Sigmoid colon (tissue), 7 donors: ENCODE measurements around the gene PSMD10. TPM values are rescaled to one million over a fixed set of nuclear protein-coding genes. Genes with fewer than 3 reads are reported as not detected.

Source experiments
- DNase-seq: peaks from one replicate; pipeline ENCODE4 v3.0.0-alpha.2; 2019
- H3K27ac ChIP-seq, 4 donors: fragments of 200-600 bp; sonication (generic); one replicate each; pipeline ENCODE4 v1.5.1; 2016 to 2019; ENCODE audit warnings: mild to moderate bottlenecking in 1 of 4
- H3K27me3 ChIP-seq, 3 donors: fragments of 200-600 bp; sonication (generic); one replicate each; pipeline ENCODE4 v1.5.1; 2019; ENCODE audit warnings: mild to moderate bottlenecking in 1 of 3
- H3K36me3 ChIP-seq, 4 donors: fragments of 200-600 bp; sonication (generic); one replicate each; pipeline ENCODE4 v1.5.1; 2016 to 2019
- H3K4me1 ChIP-seq, 4 donors: fragments of 200-600 bp; sonication (generic); one replicate each; pipeline ENCODE4 v1.5.1; 2017 to 2019
- H3K4me3 ChIP-seq, 4 donors: fragments of 200-600 bp; sonication (generic); one replicate each; pipeline ENCODE4 v1.5.1; 2017 to 2019; ENCODE audit warnings: mild to moderate bottlenecking in 2 of 4, moderate library complexity in 1 of 4
- H3K9me3 ChIP-seq, 4 donors: fragments of 200-600 bp in 3 of 4; sonication (generic) in 3 of 4; one replicate each; pipeline versions ENCODE4 v1.5.1 to v1.6.1; 2013 to 2019
- EP300 ChIP-seq, 4 donors: sonication (generic); formaldehyde crosslinking; IDR thresholded peaks; one replicate each; pipeline ENCODE4 v1.6.1; 2017; ENCODE audit warnings: antibody characterized with exemption in 4 of 4
- POLR2A ChIP-seq, 2 donors: fragments of 450-650 bp; IDR thresholded peaks; one replicate each; pipeline ENCODE4 v1.6.1; 2016; ENCODE audit warnings: antibody characterized with exemption in 2 of 2, mild to moderate bottlenecking in 2 of 2, moderate library complexity in 2 of 2
- POLR2AphosphoS5 ChIP-seq, 4 donors: sonication (generic); formaldehyde crosslinking; IDR thresholded peaks; one replicate each; pipeline ENCODE4 v1.6.1; 2017; ENCODE audit warnings: antibody characterized with exemption in 4 of 4
- WGBS, 2 donors: extraction: QIAGEN DNeasy Blood & Tissue Kit; methylation state at CpG; one replicate each; pipeline ENCODE4 v1.1.7; 2013; 5-methylcytosine and 5-hydroxymethylcytosine counted together
- intact Hi-C: fragments of 100-400 bp; cut with DNase I; formaldehyde crosslinking; loops from one replicate; pipeline ENCODE4 v1.15.1; 2023
- polyA plus RNA-seq, 3 donors: library from polyadenylated mRNA; stranded (reverse); fragments of 200-250 nt; gene quantifications; one replicate each; pipeline ENCODE4 v1.2.3, GENCODE V29; 2013
- total RNA-seq, 4 donors: library from RNA; depleted of rRNA; stranded (reverse); fragments of >200 nt; gene quantifications; one replicate each; pipeline ENCODE4 v1.1.0, GENCODE V29; 2016
- TF ChIP-seq, protein P1 (sequence below), 4 experiments: fragments of 450-650 bp in 3 of 4; fragments of 200-600 bp in 1 of 4; IDR thresholded peaks; one replicate each; pipeline ENCODE4 v1.5.1; 2016 to 2019; ENCODE audit warnings: antibody characterized with exemption in 4 of 4, mild to moderate bottlenecking in 3 of 4, moderate library complexity in 2 of 4
- donor health status: healthy with polysubstance abuse.
- donor health status: Bipolar disorder and iron deficiency.
- donor health status: healthy.

Gene PSMD10
- total and polyA plus RNA-seq, 7 donors = 21.6 to 69.1 (median 39.0) TPM

DNA sequence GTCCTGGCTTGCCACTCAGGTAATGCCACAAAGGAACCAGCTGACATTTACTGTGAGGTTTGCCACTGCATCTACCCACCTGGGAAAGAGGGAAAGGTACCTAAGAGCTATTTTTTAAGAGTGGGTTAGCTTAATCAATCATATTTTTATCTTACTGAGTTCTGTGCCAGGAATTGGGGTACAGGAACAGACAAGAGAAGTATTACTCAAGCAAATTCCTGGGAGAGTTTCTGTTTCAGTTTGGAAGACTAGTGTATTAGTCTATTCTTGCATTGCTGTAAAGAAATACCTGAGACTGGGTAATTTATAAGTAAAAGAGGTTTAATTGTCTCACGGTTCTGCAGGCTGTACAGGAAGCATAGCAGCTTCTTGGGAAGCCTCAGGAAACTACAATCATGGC lies 23.2 kb downstream of the PSMD10 start:
- H3K27ac ChIP-seq = no peak overlapping the region
- WGBS, 2 donors = 66 to 68% methylated on average over 1 of the region's 1 CpG
- H3K36me3 ChIP-seq = no peaks in the 10 kb centered on the region

DNA sequence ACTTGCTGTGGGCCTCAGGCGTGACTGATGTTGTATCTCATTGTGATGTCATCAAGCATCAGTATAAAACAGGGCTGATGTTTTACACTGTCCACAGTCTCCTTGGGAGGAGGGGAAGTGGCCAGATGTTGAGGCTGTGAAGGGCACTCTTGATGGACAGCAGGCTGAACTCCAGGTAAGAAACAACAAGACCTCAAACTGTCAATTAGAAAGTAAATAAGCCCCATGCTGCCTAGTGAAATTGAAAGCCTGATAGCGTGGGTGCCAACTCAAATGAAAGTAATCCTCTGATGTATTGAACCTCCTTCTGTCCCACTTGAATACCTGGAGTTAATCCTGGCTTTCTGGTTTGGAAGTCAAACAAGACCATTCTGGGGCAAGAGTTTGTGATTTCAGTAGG lies 26.7 kb downstream of the PSMD10 start:
- no peak overlapping the region for H3K4me3 ChIP-seq
- no peak overlapping the region for H3K27ac ChIP-seq
- intact Hi-C loops = no loop called here
- no peaks in the 10 kb centered on the region for H3K4me1 ChIP-seq
- 96 to 97% methylated on average over 2 of the region's 2 CpGs for WGBS, 2 donors
- TF ChIP-seq, protein P1, sequence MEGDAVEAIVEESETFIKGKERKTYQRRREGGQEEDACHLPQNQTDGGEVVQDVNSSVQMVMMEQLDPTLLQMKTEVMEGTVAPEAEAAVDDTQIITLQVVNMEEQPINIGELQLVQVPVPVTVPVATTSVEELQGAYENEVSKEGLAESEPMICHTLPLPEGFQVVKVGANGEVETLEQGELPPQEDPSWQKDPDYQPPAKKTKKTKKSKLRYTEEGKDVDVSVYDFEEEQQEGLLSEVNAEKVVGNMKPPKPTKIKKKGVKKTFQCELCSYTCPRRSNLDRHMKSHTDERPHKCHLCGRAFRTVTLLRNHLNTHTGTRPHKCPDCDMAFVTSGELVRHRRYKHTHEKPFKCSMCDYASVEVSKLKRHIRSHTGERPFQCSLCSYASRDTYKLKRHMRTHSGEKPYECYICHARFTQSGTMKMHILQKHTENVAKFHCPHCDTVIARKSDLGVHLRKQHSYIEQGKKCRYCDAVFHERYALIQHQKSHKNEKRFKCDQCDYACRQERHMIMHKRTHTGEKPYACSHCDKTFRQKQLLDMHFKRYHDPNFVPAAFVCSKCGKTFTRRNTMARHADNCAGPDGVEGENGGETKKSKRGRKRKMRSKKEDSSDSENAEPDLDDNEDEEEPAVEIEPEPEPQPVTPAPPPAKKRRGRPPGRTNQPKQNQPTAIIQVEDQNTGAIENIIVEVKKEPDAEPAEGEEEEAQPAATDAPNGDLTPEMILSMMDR (IDR thresholded peaks at IDR 0.05) = no peak
- no peak for TF ChIP-seq POLR2A (IDR thresholded peaks at IDR 0.05)
- TF ChIP-seq EP300 (IDR thresholded peaks at IDR 0.05) = no peak
- no peak for TF ChIP-seq POLR2AphosphoS5 (IDR thresholded peaks at IDR 0.05)
- no peaks in the 10 kb centered on the region for H3K9me3 ChIP-seq
- no peak for DNase-seq
- H3K27me3 ChIP-seq = no peaks in the 10 kb centered on the region
- H3K36me3 ChIP-seq = no peaks in the 10 kb centered on the region

More for the DNA sequence above, 23.2 kb downstream of the PSMD10 start:
- H3K27me3 ChIP-seq = no peaks in the 10 kb centered on the region
- intact Hi-C loops = no loop called here
- no peaks in the 10 kb centered on the region for H3K9me3 ChIP-seq
- TF ChIP-seq, protein P1 (IDR thresholded peaks at IDR 0.05) = no peak
- TF ChIP-seq EP300 (IDR thresholded peaks at IDR 0.05) (no peak), POLR2A (IDR thresholded peaks at IDR 0.05) (no peak), POLR2AphosphoS5 (IDR thresholded peaks at IDR 0.05) (no peak)
- no peaks in the 10 kb centered on the region for H3K4me1 ChIP-seq
- H3K4me3 ChIP-seq = no peak overlapping the region
- DNase-seq = no peak

DNA sequence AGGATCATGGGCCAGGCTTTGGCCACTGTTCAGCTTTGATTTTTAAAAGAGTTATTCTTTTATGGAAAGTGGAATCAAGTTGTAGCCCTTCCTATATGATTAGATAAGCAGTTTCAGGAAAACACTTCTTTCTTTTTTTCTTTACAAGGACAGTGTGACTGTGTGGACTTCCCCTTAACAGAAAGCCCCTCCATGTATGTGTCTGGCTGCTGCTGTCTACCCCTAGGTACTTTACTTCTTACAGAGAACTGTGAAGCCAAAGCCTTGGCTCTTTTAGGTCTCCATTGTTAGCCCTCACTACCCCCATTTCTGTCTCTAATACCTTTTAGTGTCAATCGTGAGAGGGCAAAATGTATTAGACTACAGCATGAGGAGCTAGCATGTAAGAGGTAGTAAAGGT lies 27.3 kb downstream of the PSMD10 start:
- no peaks in the 10 kb centered on the region for H3K36me3 ChIP-seq
- TF ChIP-seq, protein P1 (IDR thresholded peaks at IDR 0.05) = no peak
- no peak for TF ChIP-seq POLR2AphosphoS5 (IDR thresholded peaks at IDR 0.05)
- TF ChIP-seq EP300 (IDR thresholded peaks at IDR 0.05) = no peak
- no peak for TF ChIP-seq POLR2A (IDR thresholded peaks at IDR 0.05)
- 91 to 94% methylated on average over 1 of the region's 1 CpG for WGBS, 2 donors
- H3K27ac ChIP-seq = no peak overlapping the region
- no peaks in the 10 kb centered on the region for H3K27me3 ChIP-seq
- DNase-seq = no peak
- intact Hi-C loops = no loop called here
- no peak overlapping the region for H3K4me3 ChIP-seq
- no peaks in the 10 kb centered on the region for H3K4me1 ChIP-seq
- no peaks in the 10 kb centered on the region for H3K9me3 ChIP-seq

- TF ChIP-seq POLR2A (IDR thresholded peaks at IDR 0.05) (no peak), EP300 (IDR thresholded peaks at IDR 0.05) (no peak), POLR2AphosphoS5 (IDR thresholded peaks at IDR 0.05) (no peak)
- TF ChIP-seq, protein P1 (IDR thresholded peaks at IDR 0.05) = no peak
- Histone ChIP-seq H3K27ac (no peak overlapping the region), H3K4me3 (no peak overlapping the region), H3K4me1 (no peaks in the 10 kb centered on the region), H3K9me3 (no peaks in the 10 kb centered on the region), H3K36me3 (no peaks in the 10 kb centered on the region), H3K27me3 (no peaks in the 10 kb centered on the region)
- intact Hi-C loops = no loop called here
- DNase-seq = no peak
- WGBS, 2 donors = 85 to 88% methylated on average over 1 of the region's 1 CpG
Measured at GRCh38 chrX:108059801-108060200, 31.5 kb downstream of the PSMD10 start.

DNA sequence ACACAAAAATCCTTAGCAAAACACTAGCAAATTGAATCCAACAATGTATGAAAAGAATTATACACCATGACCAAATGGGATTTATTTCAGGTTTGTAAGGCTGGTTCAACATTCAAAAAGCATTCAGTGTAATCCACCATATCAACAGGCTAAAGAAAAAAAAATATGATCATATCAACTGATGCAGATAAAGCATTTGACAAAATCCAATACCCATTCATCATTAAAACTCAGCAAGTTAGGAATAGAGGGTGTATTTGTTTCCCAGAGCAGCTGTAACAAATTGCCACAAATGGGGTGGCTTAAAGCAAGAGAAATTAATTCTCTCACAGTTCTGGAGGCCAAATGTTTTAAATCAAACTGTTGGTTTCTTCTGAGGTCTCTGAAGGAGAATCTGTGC lies 35.8 kb downstream of the PSMD10 start:
- H3K4me1 ChIP-seq = no peaks in the 10 kb centered on the region
- no peak overlapping the region for H3K27ac ChIP-seq
- H3K4me3 ChIP-seq = no peak overlapping the region
- no peaks in the 10 kb centered on the region for H3K27me3 ChIP-seq
- H3K36me3 ChIP-seq = no peaks in the 10 kb centered on the region
- intact Hi-C loops = no loop called here
- H3K9me3 ChIP-seq = no peaks in the 10 kb centered on the region
- DNase-seq = no peak
- TF ChIP-seq POLR2A (IDR thresholded peaks at IDR 0.05) (no peak), POLR2AphosphoS5 (IDR thresholded peaks at IDR 0.05) (no peak), EP300 (IDR thresholded peaks at IDR 0.05) (no peak)
- TF ChIP-seq, protein P1 (IDR thresholded peaks at IDR 0.05) = no peak
